ENCODE results near the gene ECE1.

- TF ChIP-seq CREB1 (IDR thresholded peaks at IDR 0.05) (no peak), RNF2 (IDR thresholded peaks at IDR 0.05; ENCODE audit: borderline replicate concordance, low read depth, low read length, missing control alignments, poor library complexity, severe bottlenecking) (no peak), KDM5A (IDR thresholded peaks at IDR 0.05; ENCODE audit: low read length) (no peak), GABPA (IDR thresholded peaks at IDR 0.05; ENCODE audit: borderline replicate concordance, insufficient read depth, low read length) (no peak), EP300 (IDR thresholded peaks at IDR 0.05; ENCODE audit: borderline replicate concordance in 1 of 2, low read depth in 2 of 2, low read length in 2 of 2) (no peak), CHD2 (IDR thresholded peaks at IDR 0.05; ENCODE audit: low read length) (no peak), CTCF (IDR thresholded peaks at IDR 0.05; ENCODE audit: control extremely low read depth in 1 of 3, insufficient read depth in 1 of 3, low read depth in 1 of 3, low read length in 3 of 3) (no peak), MAX (IDR thresholded peaks at IDR 0.05) (no peak), CBX5 (IDR thresholded peaks at IDR 0.05; ENCODE audit: low read depth, low read length) (no peak), EZH2 (IDR thresholded peaks at IDR 0.05; ENCODE audit: low read depth, low read length, severe bottlenecking) (no peak), HDAC2 (IDR thresholded peaks at IDR 0.05; ENCODE audit: borderline replicate concordance in 1 of 2, low read depth in 2 of 2, low read length in 2 of 2) (no peak), TEAD4 (IDR thresholded peaks at IDR 0.05; ENCODE audit: low read depth, low read length) (peak; percentile 57), POLR2A (IDR thresholded peaks at IDR 0.05; ENCODE audit: control extremely low read depth in 1 of 2, low read depth in 2 of 2, low read length in 2 of 2) (no peak), ZNF274 (IDR thresholded peaks at IDR 0.05; ENCODE audit: borderline replicate concordance, extremely low read depth, low read length) (no peak)
Observed at GRCh38 chr1:21212126-21212525, 78.1 kb downstream of the ECE1 start.
